GM19455 (cell line): Measurements from ENCODE around the gene MCF2L2.

Source experiments
- ATAC-seq: cut with Tn5 transposase; IDR thresholded peaks from one replicate; pipeline ENCODE4 v1.9.1; 2021; ENCODE audit not compliant: unreplicated experiment

MCF2L2 gene

GRCh38 chr3:183401678-183402077 lies 26.7 kb downstream of the MCF2L2 start:
- ATAC-seq = no peak

DNA sequence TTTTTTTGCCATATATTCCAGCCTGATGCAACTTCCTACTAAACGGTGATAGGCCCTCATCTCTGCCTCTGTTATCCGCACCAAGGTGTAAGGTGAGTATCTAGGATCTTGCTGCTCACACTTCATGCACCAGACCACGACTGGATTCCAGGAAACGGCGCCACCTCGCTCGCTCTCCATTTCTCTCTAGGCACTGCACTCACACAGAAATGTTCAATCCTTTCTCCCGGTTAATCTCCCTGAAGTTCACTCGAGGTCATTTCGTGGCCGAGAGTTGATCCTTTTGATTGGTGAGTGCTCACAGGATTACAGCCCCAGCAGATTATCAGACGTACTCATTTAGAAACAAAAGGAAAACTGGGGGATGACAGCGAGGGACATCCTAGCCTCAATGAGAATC lies 28.1 kb downstream of the MCF2L2 start:
- no peak for ATAC-seq

DNA sequence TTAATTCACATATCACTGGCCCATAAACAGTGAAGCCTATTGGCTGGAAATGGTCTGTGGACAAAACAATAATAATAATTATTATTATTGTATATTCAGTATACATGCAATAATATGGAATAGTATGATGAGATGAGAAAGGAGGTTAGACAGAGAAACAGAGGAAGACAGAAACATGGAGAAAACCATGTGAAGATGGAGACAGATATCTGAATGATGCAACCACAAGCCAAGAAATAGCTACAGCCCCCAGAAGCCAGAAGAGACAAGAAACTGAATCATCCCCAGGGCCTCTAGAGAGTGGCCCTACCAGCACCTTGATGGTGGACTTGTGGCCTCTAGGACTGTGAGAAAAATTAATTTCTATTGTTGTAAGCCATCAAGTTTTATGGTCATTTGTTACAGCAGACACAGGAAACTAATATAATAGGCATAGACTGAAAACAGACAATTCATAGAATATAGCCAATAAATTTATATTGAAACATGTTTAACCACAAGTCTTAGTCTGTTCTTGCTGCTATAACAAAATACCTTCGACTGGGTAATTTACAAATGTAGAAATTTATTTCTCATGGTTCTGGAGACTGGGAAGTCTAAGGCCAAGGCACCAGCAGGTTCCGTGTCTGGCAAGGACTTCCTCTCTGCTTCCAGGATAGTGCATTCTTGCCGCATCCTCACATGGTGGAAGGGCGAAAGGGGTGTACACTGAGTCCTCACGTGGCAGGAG lies 31.6 kb downstream of the MCF2L2 start:
- ATAC-seq = no peak

GRCh38 chr3:183394150-183394549 lies 34.3 kb downstream of the MCF2L2 start:
- ATAC-seq = no peak

DNA sequence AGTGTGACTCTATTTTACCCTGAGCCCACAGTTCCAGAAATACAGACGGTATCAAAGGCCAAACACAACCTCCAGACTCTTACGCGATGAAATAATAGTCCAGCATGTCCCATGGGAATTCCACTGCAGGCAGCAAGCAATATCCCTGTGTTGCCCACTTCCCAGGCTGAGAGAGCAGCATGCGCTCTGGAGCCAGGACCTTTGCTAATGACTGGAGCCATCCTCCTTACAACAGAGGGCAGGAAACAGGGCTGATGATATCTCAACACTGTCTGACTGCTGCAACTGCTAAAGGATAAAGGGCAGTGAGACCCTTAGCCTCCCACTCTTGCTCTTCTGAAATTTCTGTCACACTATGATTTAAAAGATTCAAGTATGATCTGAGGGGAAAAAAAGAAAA lies 34.8 kb downstream of the MCF2L2 start:
- no peak for ATAC-seq

DNA sequence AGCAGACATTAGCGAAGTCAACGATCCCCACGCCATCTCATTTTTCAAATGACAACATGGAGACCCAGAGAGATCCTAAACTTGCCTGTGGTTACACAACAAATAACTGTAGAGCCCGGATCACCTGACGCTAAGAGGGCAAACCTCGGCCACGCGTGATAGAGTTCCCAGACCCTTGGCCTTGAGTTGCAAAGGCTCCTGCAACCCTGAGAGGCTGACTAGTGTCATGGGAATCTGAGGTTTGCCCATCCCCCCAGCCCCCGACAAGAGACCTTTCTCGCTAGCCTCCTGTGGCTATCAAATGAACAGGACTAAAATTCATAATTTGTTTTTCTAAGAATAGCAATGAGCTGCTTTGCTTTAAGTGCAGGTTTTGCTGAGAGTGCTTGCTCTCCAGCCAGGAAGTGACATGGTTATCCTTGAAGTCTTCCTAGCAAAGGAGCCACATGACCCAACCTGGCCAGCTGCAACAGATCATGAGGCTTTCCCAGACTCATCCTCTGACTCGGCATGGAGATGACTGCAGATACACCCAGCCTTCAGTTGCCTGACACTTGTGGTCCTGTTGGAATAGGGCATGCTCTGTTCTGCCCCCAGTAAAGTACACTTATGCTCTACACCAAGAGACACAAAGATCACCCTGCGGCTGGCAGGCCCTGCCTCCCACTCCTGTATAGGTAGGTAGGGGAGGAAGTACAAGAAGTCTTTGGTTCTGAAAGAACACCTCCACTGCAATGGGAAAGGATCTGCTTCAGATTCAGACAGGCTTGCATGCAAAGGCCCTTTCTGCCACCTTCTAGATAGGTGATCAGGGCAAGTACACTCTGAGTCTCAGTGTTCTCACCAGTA lies 36.0 kb downstream of the MCF2L2 start:
- ATAC-seq = no peak

- no peak for ATAC-seq
Observed at GRCh38 chr3:183391460-183391859, 37.0 kb downstream of the MCF2L2 start.

DNA sequence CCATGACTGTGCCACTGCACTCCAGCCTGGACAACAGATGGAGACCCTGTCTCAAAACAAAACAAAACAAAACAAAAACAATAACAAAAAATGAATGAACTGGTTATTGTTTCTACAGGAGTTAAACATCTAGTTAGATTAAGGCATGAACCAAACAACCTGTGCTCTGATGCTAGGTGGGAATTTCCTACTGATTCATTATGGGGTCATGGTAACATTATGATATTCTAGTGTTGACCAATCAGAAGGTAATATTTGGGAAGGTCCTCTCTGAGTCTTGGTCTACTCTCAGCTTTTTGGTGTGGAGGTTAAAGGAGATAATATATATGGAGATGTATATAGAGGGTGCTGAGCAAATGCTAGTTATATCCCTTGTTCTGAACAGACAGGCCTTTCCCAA lies 37.6 kb downstream of the MCF2L2 start:
- no peak for ATAC-seq

GRCh38 chr3:183388213-183388895 lies 40.1 kb downstream of the MCF2L2 start:
- ATAC-seq = no peak

GRCh38 chr3:183387797-183388196 lies 40.6 kb downstream of the MCF2L2 start:
- ATAC-seq = no peak

DNA sequence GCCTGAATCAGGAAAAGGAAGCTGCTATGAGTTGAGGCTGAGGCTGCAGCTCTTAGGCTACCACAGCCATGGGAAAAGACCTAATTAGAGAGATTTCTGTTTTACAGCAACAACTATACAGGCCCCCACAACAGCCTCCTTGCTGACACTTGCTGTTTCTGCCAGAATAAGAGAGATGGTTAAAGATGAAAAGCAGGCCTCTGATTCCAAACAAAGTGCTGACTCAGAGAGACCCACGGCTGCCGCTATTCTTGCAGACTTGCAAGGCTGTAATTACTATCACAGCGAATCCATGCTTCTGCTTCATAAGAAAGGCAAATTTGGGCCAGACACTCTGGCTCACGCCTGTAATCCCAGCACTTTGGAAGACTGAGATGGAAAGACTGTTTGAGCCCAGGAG lies 41.8 kb downstream of the MCF2L2 start:
- no peak for ATAC-seq

DNA sequence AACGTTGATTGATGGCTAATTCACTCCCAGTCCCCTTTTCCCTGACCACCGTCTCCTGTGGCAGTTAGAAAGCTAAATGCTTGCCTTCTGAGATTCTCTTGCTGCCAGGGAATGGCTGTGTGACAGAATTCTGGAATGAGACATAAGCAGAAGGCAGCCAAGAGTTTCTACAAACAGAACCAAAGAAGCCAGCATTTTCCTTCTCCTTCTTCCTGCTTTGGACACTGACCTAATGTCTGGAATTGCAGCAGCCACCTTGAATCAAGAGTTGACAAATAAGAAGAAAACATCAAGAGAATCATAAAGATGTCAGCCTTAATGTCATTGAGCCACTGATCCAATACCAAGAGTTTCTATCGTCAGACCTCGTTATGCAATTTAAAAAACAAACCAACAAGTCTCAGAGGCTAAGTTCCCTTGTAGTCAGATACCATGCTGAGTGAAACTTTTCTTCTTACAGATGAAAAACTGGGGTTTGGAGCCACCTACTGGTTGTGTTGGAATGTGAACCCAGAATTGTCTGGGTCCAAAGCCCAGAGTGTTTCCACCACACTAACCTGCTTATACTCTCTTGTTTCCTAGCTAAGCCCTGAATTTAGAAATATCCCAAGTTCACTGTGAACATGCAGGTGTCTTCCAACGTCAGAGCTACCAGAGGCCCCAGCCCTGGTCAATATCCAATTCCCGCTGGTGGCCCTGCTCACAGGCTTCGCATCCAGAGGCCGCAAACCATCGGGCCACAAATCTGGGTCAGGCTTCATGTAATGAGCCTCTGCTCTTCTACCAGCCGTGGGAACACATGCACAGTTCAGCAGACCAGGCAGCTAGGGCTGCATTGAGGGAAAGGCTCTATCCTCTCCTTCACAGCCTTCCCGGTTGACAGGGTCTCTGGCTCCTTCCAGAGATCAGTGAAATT lies 42.5 kb downstream of the MCF2L2 start:
- ATAC-seq = no peak

DNA sequence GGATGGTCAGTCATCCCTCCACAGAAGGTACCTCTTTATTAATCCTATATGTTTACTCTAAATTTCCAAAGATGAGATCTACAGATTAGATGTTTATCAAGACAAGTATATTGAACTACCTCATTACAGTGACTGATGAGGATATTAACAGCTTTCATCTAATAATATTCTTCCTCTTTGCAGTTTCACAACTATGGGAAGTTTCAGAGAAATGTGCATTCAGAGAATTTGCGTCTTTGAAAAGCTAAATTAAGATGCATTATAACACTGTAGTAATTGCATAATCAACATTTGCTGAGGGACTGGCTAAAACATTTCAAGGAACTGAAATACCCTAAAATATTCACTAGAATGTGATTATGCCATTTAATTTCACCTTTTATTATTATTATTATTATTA lies 46.7 kb downstream of the MCF2L2 start:
- no peak for ATAC-seq

DNA sequence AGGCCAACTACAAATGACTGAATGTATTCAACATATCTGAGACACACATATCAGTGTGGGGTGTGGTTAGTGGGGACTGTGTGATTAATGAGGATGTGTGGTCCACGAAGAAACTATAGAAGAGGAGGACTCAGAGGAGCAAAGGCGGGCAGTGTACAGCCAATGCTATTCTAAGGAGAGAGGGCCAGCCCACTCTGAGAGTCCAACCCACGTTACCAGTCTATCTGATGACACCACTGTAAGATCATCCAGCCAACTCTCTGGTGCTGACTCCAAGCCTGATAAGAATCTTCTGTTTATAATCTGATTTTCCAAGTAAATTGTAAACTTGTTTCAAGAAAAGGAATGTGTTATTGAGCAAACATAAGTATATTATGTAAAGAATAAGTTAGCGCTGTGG lies 47.2 kb downstream of the MCF2L2 start:
- no peak for ATAC-seq

DNA sequence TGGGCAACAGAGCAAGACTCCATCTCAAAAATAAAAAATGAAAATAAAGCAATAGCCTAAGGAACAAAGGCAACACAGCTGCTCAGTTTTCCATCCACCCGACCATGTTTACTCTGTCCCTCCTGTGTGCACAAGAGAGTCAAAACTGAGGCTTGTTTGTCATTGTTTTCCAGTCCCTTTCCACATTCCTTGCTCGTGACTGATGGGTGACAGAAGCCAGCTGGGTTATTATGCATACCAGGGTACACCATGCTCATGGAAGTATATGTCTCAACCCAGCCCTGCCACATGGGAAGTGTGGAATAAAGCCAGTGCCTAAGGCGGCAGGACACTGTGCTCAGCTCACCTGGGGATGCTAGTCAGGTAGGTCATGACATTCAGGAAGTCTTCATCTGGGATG lies 49.5 kb downstream of the MCF2L2 start:
- no peak for ATAC-seq

DNA sequence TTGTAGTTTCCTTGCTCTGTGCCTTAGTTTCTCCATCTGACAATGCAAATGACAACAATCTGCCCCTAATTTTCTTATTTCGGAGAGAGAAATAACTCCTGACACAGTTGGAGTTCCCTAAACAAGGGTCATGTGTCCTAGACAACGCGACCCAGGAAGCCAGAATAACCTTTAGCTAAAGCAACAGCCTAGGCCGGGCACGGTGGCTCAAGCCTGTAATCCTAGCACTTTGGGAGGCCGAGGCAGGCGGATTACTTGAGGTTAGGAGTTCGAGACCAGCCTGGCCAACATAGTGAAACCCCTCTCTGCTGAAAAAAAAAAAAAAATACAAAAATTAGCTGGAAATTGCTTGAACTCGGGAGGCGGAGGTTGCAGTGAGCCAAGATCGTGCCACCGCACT lies 49.9 kb downstream of the MCF2L2 start:
- ATAC-seq = no peak

DNA sequence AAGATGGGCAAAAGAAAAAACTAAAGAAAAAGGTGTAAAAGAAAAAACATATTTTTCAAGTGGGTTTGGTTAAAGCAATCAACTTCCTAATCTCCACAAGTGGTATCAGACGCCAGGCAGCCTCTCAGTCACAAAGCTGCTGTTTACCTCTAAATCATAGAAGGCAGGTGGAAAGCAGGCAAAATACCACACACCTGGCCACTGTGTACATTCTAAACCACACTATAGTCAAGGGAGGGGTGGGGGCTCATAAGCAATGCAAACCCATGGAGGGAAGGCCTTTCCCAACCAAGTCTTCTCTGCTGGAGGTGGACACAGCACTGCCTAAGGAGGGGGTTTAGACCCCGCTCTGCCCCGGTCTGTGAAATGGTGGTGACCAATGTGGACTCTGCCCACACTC lies 50.4 kb downstream of the MCF2L2 start:
- ATAC-seq = no peak

DNA sequence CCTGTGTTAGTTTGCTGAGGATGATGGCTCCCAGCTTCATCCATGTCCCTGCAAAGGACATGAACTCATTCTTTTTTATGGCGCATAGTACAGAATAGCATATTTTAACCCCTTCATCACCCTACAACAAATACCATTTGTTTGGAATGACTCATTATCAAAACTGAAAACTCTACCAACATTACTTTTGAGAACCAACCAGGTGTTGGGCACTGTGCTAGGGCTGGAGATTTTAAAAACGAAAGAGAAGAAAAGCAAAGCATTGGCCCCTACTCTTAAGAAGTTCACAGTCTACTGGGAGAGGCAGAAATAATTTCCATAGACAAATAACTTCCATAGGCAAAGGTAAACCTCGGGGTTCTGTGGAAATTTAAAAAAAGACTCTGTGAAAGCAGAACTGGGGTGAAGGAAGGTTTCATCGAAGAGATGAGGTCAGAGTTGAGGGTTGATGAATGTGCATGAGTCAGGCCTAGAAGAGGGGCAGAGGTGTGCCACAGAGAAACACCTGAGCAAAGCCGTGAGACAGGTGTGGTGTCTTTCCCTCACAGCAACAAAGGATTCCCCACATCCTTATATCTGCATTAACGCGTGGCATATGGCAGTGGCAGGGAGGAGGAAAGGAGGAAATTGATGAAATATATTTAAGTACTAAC lies 51.0 kb downstream of the MCF2L2 start:
- ATAC-seq = peak; percentile 54

DNA sequence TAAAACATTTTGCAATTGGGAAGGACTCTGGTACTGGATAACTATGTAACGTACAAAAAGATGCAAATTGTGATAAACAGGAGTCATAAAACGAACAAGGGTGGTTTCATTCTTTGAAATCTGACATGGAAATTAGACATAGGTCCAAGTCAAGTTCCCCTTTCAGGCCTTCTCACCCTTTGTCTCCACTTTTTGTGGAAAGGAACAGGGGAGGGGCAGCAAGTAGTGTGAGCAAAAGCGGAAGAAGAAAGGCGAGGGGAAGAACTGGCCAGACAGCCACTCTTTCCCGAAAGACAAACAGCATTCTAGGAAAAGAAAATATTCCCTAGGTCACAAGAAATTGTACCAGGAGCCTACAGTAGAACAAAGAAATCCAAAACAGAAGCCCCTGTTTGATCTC lies 52.6 kb downstream of the MCF2L2 start:
- ATAC-seq = no peak

DNA sequence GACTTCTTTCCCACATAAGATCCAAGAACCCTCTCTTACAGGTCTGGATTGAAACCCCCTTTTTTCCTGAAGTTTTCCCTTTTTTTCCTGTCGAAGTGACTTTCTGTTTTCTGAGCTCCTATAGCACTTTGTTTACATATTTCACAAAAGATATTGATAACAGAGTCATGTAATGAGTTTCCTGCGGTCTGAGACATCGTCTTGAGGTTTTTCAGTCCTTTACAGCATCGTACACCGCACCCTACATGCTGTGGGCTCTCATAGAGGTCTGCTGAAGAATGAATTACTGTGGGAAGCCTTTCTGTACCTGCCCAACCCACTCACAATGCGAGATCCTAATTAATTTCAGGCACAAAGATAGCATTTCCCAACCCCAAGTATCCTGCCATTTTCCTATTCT lies 53.1 kb downstream of the MCF2L2 start:
- no peak for ATAC-seq
